K562 (cell line): ENCODE data around the gene LZTS2. TPM values are rescaled to one million over a fixed set of nuclear protein-coding genes. Genes with fewer than 3 reads are reported as not detected.

Experiments used
- ATAC-seq: fragments of 200-7000 bp; cut with Tn5 transposase; 3 replicates; pipeline ENCODE4 v1.9.1; 2020; ENCODE audit warnings: moderate library complexity
- BruUV-seq: library from RNA; stranded (reverse); fragments of 400-500 nt; replicated peaks from 2 replicates; lab custom pipeline; 2021; lab: Mats Ljungman, UMichigan
- CTCF ChIA-PET: fragments of 300-600 bp; formaldehyde crosslinking; extraction: SDS; loops from one replicate; lab custom pipeline; 2021; ENCODE audit warnings: low intra/inter-chr PET ratio; lab: Yijun Ruan, JAX
- POLR2A ChIA-PET: fragments of 300-600, 350-650 bp; sonication (Branson Sonifier 250); formaldehyde crosslinking; extraction: SDS; loops from one replicate; lab custom pipeline; 2021; ENCODE audit warnings: antibody characterized with exemption, inconsistent platforms; lab: Yijun Ruan, JAX
- DNase-seq, 4 experiments: peaks; one replicate each; pipeline versions ENCODE4 v3.0.0 to v3.0.0-alpha.2; 2011 to 2018; ENCODE audit warnings: low spot score in 3 of 4, mixed read lengths in 3 of 4; ENCODE audit errors: extremely low read depth in 1 of 4
- FAIRE-seq: peaks from 2 replicates; lab custom pipeline; 2011; peaks lifted over from hg19 to GRCh38; lab: Jason Lieb, UNC
- H2AFZ ChIP-seq: 2 replicates; pipeline ENCODE4 v1.6.0; 2011; ENCODE audit warnings: low read depth, low read length, control low read depth, inconsistent platforms
- H3K27ac ChIP-seq: fragments of 200-600 bp; 3 replicates; pipeline ENCODE4 v1.8.0; 2011; ENCODE audit warnings: low read depth, mild to moderate bottlenecking, control low read depth, inconsistent platforms, low read length, moderate library complexity, mixed read lengths; ENCODE audit errors: extremely low read depth
- H3K27me3 ChIP-seq, 2 experiments: fragments of 300-600 bp in 1 of 2; 2 replicates in 1 of 2; 3 replicates in 1 of 2; pipeline versions ENCODE4 v1.6.0 to v1.8.0; 2011; ENCODE audit warnings: inconsistent platforms in 2 of 2, low read length in 2 of 2, mild to moderate bottlenecking in 1 of 2, mixed read lengths in 1 of 2, moderate library complexity in 1 of 2; ENCODE audit not compliant: control insufficient read depth in 2 of 2, insufficient read depth in 2 of 2
- H3K36me3 ChIP-seq: fragments of 300-600 bp; 3 replicates; pipeline ENCODE4 v1.8.0; 2011; ENCODE audit warnings: mild to moderate bottlenecking, low read length, inconsistent platforms; ENCODE audit not compliant: control insufficient read depth, insufficient read depth
- H3K4me1 ChIP-seq, 2 experiments: fragments of 200-600 bp in 1 of 2; replicated peaks in 1 of 2; 2 replicates in 1 of 2; 3 replicates in 1 of 2; pipeline versions ENCODE4 v1.5.1 to v1.8.0; 2011; ENCODE audit warnings: inconsistent platforms in 2 of 2, low read length in 2 of 2, mild to moderate bottlenecking in 1 of 2, mixed read lengths in 1 of 2, moderate library complexity in 1 of 2; ENCODE audit not compliant: control insufficient read depth in 2 of 2, insufficient read depth in 2 of 2
- H3K4me2 ChIP-seq: 2 replicates; pipeline ENCODE4 v1.6.1; 2011; ENCODE audit warnings: low read length, control low read depth, inconsistent platforms, mixed read lengths; ENCODE audit not compliant: insufficient read depth
- H3K4me3 ChIP-seq: fragments of 200-600 bp; sonication (generic), shearing (Covaris generic); 2 replicates; pipeline ENCODE4 v1.5.1; 2016; ENCODE audit warnings: control low read depth, inconsistent platforms
- H3K79me2 ChIP-seq: fragments of 200-600 bp; 3 replicates; pipeline ENCODE4 v1.8.0; 2011; ENCODE audit warnings: low read length, inconsistent platforms; ENCODE audit not compliant: control insufficient read depth, insufficient read depth
- H3K9ac ChIP-seq, 2 experiments: 2 replicates each; pipeline versions ENCODE4 v1.6.0 to v1.6.1; 2011; ENCODE audit warnings: low read depth in 2 of 2, low read length in 2 of 2, control low read depth in 1 of 2, inconsistent platforms in 1 of 2, mild to moderate bottlenecking in 1 of 2, mixed read lengths in 1 of 2; ENCODE audit not compliant: insufficient read depth in 1 of 2
- H3K9me1 ChIP-seq: one replicate; pipeline ENCODE4 v1.6.0; 2011; ENCODE audit warnings: inconsistent platforms, mild to moderate bottlenecking, low read length, moderate library complexity; ENCODE audit not compliant: control insufficient read depth, insufficient read depth
- H3K9me3 ChIP-seq: replicated peaks from 2 replicates; pipeline ENCODE4 v1.5.1; 2011; ENCODE audit warnings: low read depth, low read length, inconsistent platforms; ENCODE audit not compliant: control insufficient read depth, insufficient read depth
- H4K20me1 ChIP-seq: replicated peaks from 2 replicates; pipeline ENCODE4 v1.6.1; 2011; ENCODE audit warnings: low read length, inconsistent platforms, mixed read lengths; ENCODE audit not compliant: control insufficient read depth, insufficient read depth
- CREBBP ChIP-seq: IDR thresholded peaks from one replicate; pipeline ENCODE4 v1.6.1; 2012; ENCODE audit warnings: low read depth, mild to moderate bottlenecking, control low read depth, inconsistent platforms, low read length
- ELF4 ChIP-seq: fragments of 450-650 bp; formaldehyde crosslinking; IDR thresholded peaks from 2 replicates; pipeline ENCODE4 v1.4.0; 2022; ENCODE audit warnings: missing genetic modification characterization
- GATAD2B ChIP-seq: fragments of 450-650 bp; IDR thresholded peaks from 2 replicates; pipeline ENCODE4 v1.6.1; 2017; ENCODE audit warnings: mild to moderate bottlenecking, borderline replicate concordance
- POLR3G ChIP-seq: IDR thresholded peaks from 2 replicates; pipeline ENCODE4 v1.6.1; 2011; ENCODE audit not compliant: insufficient read length, insufficient replicate concordance; ENCODE audit errors: extremely low read depth
- TAF1 ChIP-seq: IDR thresholded peaks from 2 replicates; pipeline ENCODE4 v1.6.1; 2011; ENCODE audit warnings: mild to moderate bottlenecking, low read length, moderate library complexity; ENCODE audit not compliant: insufficient read depth, control insufficient read depth, severe bottlenecking; ENCODE audit errors: extremely low read depth
- TRIM24 ChIP-seq, 2 experiments: fragments of 450-650 bp; IDR thresholded peaks; 2 replicates each; pipeline ENCODE4 v1.6.1; 2016
- ZBTB11 ChIP-seq, 3 experiments: fragments of 200-800 bp in 1 of 3; fragments of 250-450 bp in 1 of 3; fragments of 450-650 bp in 1 of 3; sonication (Bioruptor Pico) in 1 of 3; sonication (Bioruptor generic) in 1 of 3; formaldehyde crosslinking in 1 of 3; IDR thresholded peaks; 2 replicates each; pipeline versions ENCODE4 v1.6.1 to v1.8.0; 2016 to 2022; ENCODE audit warnings: mild to moderate bottlenecking in 2 of 3, missing genetic modification characterization in 2 of 3, missing compliant biosample characterization in 1 of 3, moderate library complexity in 1 of 3
- ZFP91 ChIP-seq: sonication (generic); formaldehyde crosslinking; IDR thresholded peaks from 2 replicates; pipeline ENCODE4 v1.8.0; 2022; ENCODE audit warnings: mild to moderate bottlenecking, missing genetic modification reagents
- WGBS: fragments of 100-300 bp; shearing (Covaris generic); methylation state at CpG from one replicate; pipeline ENCODE4 v1.1.6; 2016; ENCODE audit warnings: low coverage, mixed read lengths; ENCODE audit not compliant: insufficient coverage; ENCODE audit errors: missing lambda C conversion rate; 5-methylcytosine and 5-hydroxymethylcytosine counted together
- in situ Hi-C: fragments of 300-500 bp; cut with MboI; formaldehyde crosslinking; loops from 4 replicates; pipeline ENCODE4 v1.15.0; 2018; ENCODE audit warnings: inconsistent platforms, mixed read lengths
- intact Hi-C: fragments of 100-400 bp; cut with micrococcal nuclease; formaldehyde crosslinking; loops from 2 replicates; pipeline ENCODE4 v1.14.2; 2022
- polyA plus RNA-seq, 8 experiments: library from polyadenylated mRNA; depleted of rRNA in 4 of 8; stranded (reverse) in 5 of 8; unstranded in 3 of 8; fragments of >200 nt; fragmentation: Nextera tagmentation in 2 of 8; fragmentation: Illumina TruSeq in 1 of 8; extraction: Ambion mirVana in 2 of 8; extraction: Trizol in 1 of 8; gene quantifications; 2 replicates each; pipeline versions ENCODE4 v1.2.1 to v1.2.3, GENCODE V29; 2011 to 2014; ENCODE audit warnings: inconsistent platforms in 1 of 8, missing spikeins in 1 of 8
- total RNA-seq, 7 experiments: library from RNA; depleted of rRNA in 6 of 7; stranded (reverse); fragments of >200 nt in 6 of 7; fragmentation: Illumina TruSeq in 2 of 7; extraction: Trizol in 2 of 7; gene quantifications; 2 replicates each; pipeline versions ENCODE4 v1.2.1 to v1.2.3, GENCODE V29; 2011 to 2021; ENCODE audit warnings: low replicate concordance in 1 of 7

The LZTS2 gene
- total and polyA plus RNA-seq, 9 of the 15 experiments (the other 6 are each of a cell fraction or from before 2014, with no cell fraction given), result 0.23 to 42.5 (median 14.7) TPM

- no peak for TF ChIP-seq ELF4 (CRISPR knock-in tag)
- TF ChIP-seq, all 486 proteins: peak for 0
Observed at GRCh38 chr10:100977436-100977835, 22.2 kb upstream of the LZTS2 start (continued).

GRCh38 chr10:100978121-100978900 lies 21.3 kb upstream of the LZTS2 start:
- Histone ChIP-seq H3K9ac (no peak overlapping the region), H3K79me2 (no peaks in the 10 kb centered on the region), H3K9me3 (no peaks in the 10 kb centered on the region), H3K4me3 (no peak overlapping the region), H3K4me2 (no peak overlapping the region), H3K36me3 (peaks cover 10% of the 10 kb centered on the region; the same call in 1 of the 3 replicates), H3K4me1 (peaks cover 0 to 4% of the 10 kb centered on the region in 2 experiments; a peak in 2 of 5 replicates), H3K27ac (no peak overlapping the region), H3K27me3 (no peaks in the 10 kb centered on the region), H4K20me1 (no peaks in the 10 kb centered on the region; the same call in 1 of the 2 replicates), H3K9me1 (no peaks in the 10 kb centered on the region), H2AFZ (no peak overlapping the region)
- ATAC-seq (no peak), DNase-seq (no peak), FAIRE-seq (no peak)
- in situ Hi-C loops (loop anchor here (25.0 kb wide), 1 partner anchor 1059 kb away; no protein-coding TSS in a partner anchor), intact Hi-C loops (no loop called here)
- BruUV-seq, result no TSS peak
- ChIA-PET CTCF (no interaction called here), POLR2A (no interaction called here)
- TF ChIP-seq TRIM24 (IDR thresholded peaks at IDR 0.05) (no peak), TAF1 (no peak), POLR3G (no peak), ZBTB11 (CRISPR knock-in tag; IDR thresholded peaks at IDR 0.05) (no peak), GATAD2B (no peak), CREBBP (no peak), ZFP91 (no peak)
- 72% methylated on average over 7 of the region's 13 CpGs for WGBS
